ENCODE measurements around the gene ANKRD16.
"Not testable (repeated sequence)": the region's sequence is repeated elsewhere in the genome, so short reads cannot be mapped to it uniquely, and the experiment has no call there.

GRCh38 chr10:5867091-5867615 lies 22.5 kb downstream of the ANKRD16 start:
- not testable (repeated sequence) for TF ChIP-seq EP300, POLR2A (IDR thresholded peaks at IDR 0.05)
